ENCODE measurements around the gene BID.

Gene BID

GRCh38 chr22:17739196-17739975, 34.9 kb downstream of the BID start:
- DNase-seq (ENCODE audit: insufficient read length, low spot score) (no peak), FAIRE-seq (no peak)

GRCh38 chr22:17738386-17739128, 35.7 kb downstream of the BID start:
- no peak for FAIRE-seq

GRCh38 chr22:17734187-17734586, 40.1 kb downstream of the BID start:
- FAIRE-seq (no peak), DNase-seq (ENCODE audit: insufficient read length, low spot score) (no peak)

More at GRCh38 chr22:17738386-17739128, 35.7 kb downstream of the BID start:
- DNase-seq (ENCODE audit: insufficient read length, low spot score) = no peak

- no peak for DNase-seq (ENCODE audit: insufficient read length, low spot score)
- FAIRE-seq = no peak
Measured at GRCh38 chr22:17733466-17733865, 40.8 kb downstream of the BID start.

- no peak for DNase-seq (ENCODE audit: insufficient read length, low spot score)
- no peak for FAIRE-seq
Measured at GRCh38 chr22:17732251-17732854, 41.9 kb downstream of the BID start.

- FAIRE-seq (no peak), DNase-seq (ENCODE audit: insufficient read length, low spot score) (no peak)
Measured at GRCh38 chr22:17729561-17729960, 44.7 kb downstream of the BID start.

- FAIRE-seq = no peak
Measured at GRCh38 chr22:17728786-17729185, 45.5 kb downstream of the BID start.

GRCh38 chr22:17726928-17727897, 47.1 kb downstream of the BID start:
- no peak for DNase-seq (ENCODE audit: insufficient read length, low spot score)
- FAIRE-seq = no peak

More at GRCh38 chr22:17728786-17729185, 45.5 kb downstream of the BID start:
- DNase-seq (ENCODE audit: insufficient read length, low spot score) = no peak

DNA sequence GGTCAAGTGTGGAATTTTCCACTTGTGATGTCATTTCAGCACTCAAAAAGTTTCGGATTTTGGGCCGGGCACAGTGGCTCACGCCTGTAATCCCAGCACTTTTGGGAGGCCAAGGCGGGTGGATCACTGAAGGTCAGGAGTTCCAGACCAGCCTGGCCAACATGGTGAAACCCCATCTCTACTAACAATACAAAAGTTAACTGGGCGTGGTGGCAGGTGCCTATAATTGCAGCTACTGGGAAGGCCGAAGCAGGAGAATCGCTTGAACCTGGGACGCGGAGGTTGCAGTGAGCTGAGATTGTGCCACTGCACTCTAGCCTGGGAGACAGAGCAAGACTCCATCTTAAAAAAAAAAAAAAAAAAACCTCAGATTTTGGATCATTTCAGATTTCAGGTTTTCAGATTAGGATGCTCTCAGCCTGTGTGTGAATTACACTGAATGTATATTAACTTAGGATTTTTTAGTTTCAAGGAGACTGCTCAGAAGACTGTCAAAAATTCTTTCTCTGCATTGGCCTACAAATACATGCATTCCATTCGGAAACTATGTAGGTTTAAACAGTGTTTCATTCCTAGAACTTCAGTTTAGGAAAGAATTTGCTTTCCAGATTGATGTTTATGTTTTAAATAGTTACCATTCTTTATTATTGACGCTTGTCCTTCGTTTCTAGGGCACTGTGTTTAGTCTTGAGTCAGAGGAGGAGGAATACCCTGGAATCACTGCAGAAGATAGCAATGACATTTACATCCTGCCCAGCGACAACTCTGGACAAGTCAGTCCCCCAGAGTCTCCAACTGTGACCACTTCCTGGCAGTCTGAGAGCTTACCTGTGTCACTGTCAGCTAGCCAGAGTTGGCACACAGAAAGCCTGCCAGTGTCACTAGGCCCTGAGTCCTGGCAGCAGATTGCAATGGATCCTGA, 48.0 kb downstream of the BID start:
- no peak for FAIRE-seq
- no peak for DNase-seq (ENCODE audit: insufficient read length, low spot score)

GRCh38 chr22:17725500-17725796, 48.8 kb downstream of the BID start:
- no peak for FAIRE-seq
- no peak for DNase-seq (ENCODE audit: insufficient read length, low spot score)

DNA sequence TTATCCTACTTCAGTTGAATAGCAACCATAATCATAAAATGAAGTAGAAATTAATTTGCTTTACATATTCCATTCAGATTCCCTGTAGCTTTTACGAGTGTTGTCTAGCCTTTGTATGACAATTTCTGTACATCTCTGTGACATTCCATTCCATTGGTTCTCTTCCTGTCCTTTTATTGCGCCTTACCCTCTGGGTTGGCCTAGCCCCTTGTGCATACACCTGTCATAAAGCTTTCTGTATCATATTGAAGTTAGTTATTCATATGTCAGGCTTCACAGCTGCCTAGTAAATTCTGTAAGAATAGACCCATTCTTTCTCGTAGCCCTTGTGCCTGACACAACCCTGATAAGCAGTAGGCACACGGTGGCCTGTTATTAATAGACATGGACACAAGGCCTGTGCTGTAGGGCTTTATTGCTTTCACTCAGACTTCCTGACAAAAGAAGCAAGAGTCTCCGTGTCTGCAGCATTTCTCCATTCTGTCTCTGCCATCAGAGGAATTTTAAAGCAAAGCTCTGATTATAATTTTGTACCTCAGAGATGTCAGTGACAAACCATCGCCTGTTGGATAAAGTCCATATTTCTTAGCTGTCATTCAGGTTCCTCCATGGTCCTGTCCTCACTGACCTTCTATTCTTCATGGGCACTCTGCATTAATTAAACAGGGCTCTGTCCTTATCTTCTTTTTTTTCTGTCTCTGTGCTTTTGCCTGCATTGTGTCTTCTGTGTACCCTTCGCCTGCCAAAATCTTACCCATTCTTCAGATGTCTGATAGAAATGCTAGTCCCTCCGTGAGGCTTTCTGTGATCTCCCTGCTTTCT, 49.4 kb downstream of the BID start:
- no peak for FAIRE-seq
- no peak for DNase-seq (ENCODE audit: insufficient read length, low spot score)

DNA sequence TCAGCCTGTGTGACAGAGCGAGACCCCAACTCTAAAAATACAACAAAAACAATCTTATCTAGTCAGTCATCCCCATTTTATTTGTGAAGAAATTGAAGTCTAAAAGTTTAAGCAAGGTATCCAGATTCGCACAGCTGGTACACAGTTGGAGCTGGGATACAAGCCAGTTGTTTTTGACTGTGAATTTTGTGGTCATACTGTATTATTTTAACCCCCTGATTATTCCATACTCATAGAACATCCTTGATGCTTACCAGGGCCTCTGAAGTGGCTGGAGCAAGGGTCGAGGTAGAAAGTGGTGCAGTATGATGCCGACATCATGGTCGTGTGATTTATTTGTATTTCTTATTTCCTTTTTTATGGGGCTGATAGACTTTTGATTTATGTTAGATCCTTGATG, 50.0 kb downstream of the BID start:
- DNase-seq (ENCODE audit: insufficient read length, low spot score) (no peak), FAIRE-seq (no peak)

DNA sequence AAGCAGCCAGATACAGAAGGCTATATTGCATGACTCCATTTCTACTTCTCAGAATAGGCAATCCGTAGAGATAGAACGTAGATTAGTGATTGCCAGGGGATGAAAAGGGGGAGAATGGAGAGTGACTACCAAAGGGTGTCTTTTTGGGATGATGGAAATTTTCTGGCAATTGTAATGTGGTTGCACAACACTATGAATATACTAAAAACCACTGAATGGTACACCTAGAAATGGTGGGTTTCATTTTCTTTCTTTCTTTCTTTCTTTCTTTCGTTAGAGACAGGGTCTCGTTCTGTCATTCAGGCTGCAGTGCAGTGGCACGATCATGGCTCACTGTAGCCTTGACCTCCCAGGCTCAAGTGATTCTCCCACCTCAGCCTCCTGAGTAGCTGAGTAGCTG, 54.4 kb downstream of the BID start:
- no peak for FAIRE-seq
- DNase-seq (ENCODE audit: insufficient read length, low spot score) = no peak

DNA sequence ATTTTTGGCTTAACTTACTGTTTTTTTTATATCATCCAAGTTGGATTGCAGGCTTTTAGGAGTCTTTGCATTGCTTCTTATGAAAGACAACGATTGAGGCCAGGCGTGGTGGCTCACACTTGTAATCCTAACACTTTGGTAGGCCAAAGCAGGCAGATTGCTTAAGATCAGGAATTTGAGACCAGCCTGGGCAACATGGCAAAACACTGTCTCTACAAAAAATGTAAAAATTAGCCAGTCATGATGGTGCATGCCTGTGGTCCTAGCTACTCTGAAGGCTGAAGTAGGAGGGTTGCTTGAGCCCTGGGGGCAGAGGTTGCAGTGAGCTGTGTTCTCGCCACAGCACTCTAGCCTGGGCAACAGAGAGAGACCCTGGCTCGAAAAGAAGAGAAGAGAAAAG, 56.6 kb downstream of the BID start:
- FAIRE-seq = no peak

GRCh38 chr22:17716529-17716928, 57.7 kb downstream of the BID start:
- no peak for DNase-seq (ENCODE audit: insufficient read length, low spot score)
- FAIRE-seq = no peak

More for the DNA sequence above, 56.6 kb downstream of the BID start:
- no peak for DNase-seq (ENCODE audit: insufficient read length, low spot score)

- no peak for DNase-seq (ENCODE audit: insufficient read length, low spot score)
- no peak for FAIRE-seq
Measured at GRCh38 chr22:17712441-17712840, 61.8 kb downstream of the BID start.

DNA sequence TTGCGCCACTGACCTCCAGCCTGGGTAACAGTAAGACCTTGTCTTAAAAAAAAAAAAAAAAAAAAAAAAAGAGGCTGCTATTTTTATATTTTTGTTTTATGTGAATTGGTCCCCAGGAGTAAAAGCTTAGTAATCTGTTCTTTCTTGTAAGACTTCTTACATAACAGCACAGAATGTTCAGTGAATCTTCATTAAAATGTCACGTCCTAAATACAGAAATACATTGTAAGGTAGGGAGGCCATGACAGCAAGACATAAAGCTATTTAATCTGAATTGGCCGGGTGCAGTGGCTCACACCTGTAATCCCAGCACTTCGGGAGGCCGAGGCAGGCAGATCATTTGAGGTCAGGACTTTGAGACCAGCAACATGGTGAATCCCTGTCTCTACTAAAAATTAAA, 64.2 kb downstream of the BID start:
- FAIRE-seq (no peak), DNase-seq (ENCODE audit: insufficient read length, low spot score) (no peak)

DNA sequence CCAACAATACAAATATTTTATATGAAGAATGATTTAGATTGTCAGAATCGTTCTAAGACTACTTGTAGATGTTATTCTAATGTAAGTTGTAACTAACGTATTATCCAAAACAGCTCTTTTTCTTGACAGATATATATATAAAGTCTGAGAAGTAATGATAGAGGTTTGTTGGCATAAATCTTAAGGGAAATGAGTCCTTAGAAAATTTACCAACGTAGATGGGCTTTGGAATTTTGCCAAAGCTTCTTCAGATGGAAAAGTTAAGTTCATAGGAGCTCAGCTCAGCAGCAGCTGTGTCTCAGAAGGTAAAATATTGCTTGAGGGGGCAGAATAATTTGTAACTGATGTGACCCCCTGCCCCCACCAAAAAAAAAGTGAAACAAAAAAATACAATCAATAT, 66.7 kb downstream of the BID start:
- FAIRE-seq = no peak
- no peak for DNase-seq (ENCODE audit: insufficient read length, low spot score)

GRCh38 chr22:17706947-17707346, 67.3 kb downstream of the BID start:
- DNase-seq (ENCODE audit: insufficient read length, low spot score) = no peak
- no peak for FAIRE-seq

Data from GM19239 (cell line).